ENCODE data around the gene LGALS8.

The LGALS8 gene

GRCh38 chr1:236520445-236521005 is 3.3 kb upstream of the LGALS8 start:
- no peak overlapping the region for H3K4me3 ChIP-seq (ENCODE audit: low read length)
- TF ChIP-seq ZNF274 (IDR thresholded peaks at IDR 0.05; ENCODE audit: low read depth, low read length): no peak

GRCh38 chr1:236522937-236523703 is 662 bp upstream of the LGALS8 start:
- peak overlapping the region; percentile 74; the same call in 1 of the 2 replicates for H3K4me3 ChIP-seq (ENCODE audit: low read length)
- no peak for TF ChIP-seq ZNF274 (IDR thresholded peaks at IDR 0.05; ENCODE audit: low read depth, low read length)

GRCh38 chr1:236524142-236524894 is 536 bp downstream of the LGALS8 start:
- peak overlapping the region; percentile 74 for H3K4me3 ChIP-seq (ENCODE audit: low read length)
- TF ChIP-seq ZNF274 (IDR thresholded peaks at IDR 0.05; ENCODE audit: low read depth, low read length): no peak

- TF ChIP-seq ZNF274 (IDR thresholded peaks at IDR 0.05; ENCODE audit: low read depth, low read length): no peak
- peak overlapping the region; percentile 74 for H3K4me3 ChIP-seq (ENCODE audit: low read length)
These were observed 1.1 kb downstream of the LGALS8 start for GRCh38 chr1:236524895-236525184.

- no peak overlapping the region for H3K4me3 ChIP-seq (ENCODE audit: low read length)
- TF ChIP-seq ZNF274 (IDR thresholded peaks at IDR 0.05; ENCODE audit: low read depth, low read length): no peak
These were observed 2.3 kb downstream of the LGALS8 start for GRCh38 chr1:236526079-236526478.

GRCh38 chr1:236530286-236530685 is 6.5 kb downstream of the LGALS8 start:
- TF ChIP-seq ZNF274 (IDR thresholded peaks at IDR 0.05; ENCODE audit: low read depth, low read length): no peak
- H3K4me3 ChIP-seq (ENCODE audit: low read length): no peak overlapping the region

- no peak overlapping the region for H3K4me3 ChIP-seq (ENCODE audit: low read length)
- TF ChIP-seq ZNF274 (IDR thresholded peaks at IDR 0.05; ENCODE audit: low read depth, low read length): no peak
These were observed 7.2 kb downstream of the LGALS8 start for GRCh38 chr1:236530959-236531358.

- TF ChIP-seq ZNF274 (IDR thresholded peaks at IDR 0.05; ENCODE audit: low read depth, low read length): no peak
- H3K4me3 ChIP-seq (ENCODE audit: low read length): no peak overlapping the region
These were observed 9.1 kb downstream of the LGALS8 start for GRCh38 chr1:236532850-236533249.

- TF ChIP-seq ZNF274 (IDR thresholded peaks at IDR 0.05; ENCODE audit: low read depth, low read length): no peak
- no peak overlapping the region for H3K4me3 ChIP-seq (ENCODE audit: low read length)
These were observed 10.4 kb downstream of the LGALS8 start for GRCh38 chr1:236534151-236534651.

- no peak overlapping the region for H3K4me3 ChIP-seq (ENCODE audit: low read length)
- TF ChIP-seq ZNF274 (IDR thresholded peaks at IDR 0.05; ENCODE audit: low read depth, low read length): no peak
These were observed 11.4 kb downstream of the LGALS8 start for GRCh38 chr1:236535190-236535589.

GRCh38 chr1:236535662-236536161 is 11.9 kb downstream of the LGALS8 start:
- TF ChIP-seq ZNF274 (IDR thresholded peaks at IDR 0.05; ENCODE audit: low read depth, low read length): no peak
- H3K4me3 ChIP-seq (ENCODE audit: low read length): no peak overlapping the region

- H3K4me3 ChIP-seq (ENCODE audit: low read length): no peak overlapping the region
- TF ChIP-seq ZNF274 (IDR thresholded peaks at IDR 0.05; ENCODE audit: low read depth, low read length): no peak
These were observed 12.8 kb downstream of the LGALS8 start for GRCh38 chr1:236536540-236536939.

GRCh38 chr1:236540813-236541465 is 17.2 kb downstream of the LGALS8 start:
- TF ChIP-seq ZNF274 (IDR thresholded peaks at IDR 0.05; ENCODE audit: low read depth, low read length): no peak
- no peak overlapping the region for H3K4me3 ChIP-seq (ENCODE audit: low read length)

- H3K4me3 ChIP-seq (ENCODE audit: low read length): no peak overlapping the region
- no peak for TF ChIP-seq ZNF274 (IDR thresholded peaks at IDR 0.05; ENCODE audit: low read depth, low read length)
These were observed 17.9 kb downstream of the LGALS8 start for GRCh38 chr1:236541710-236542109.
